AG04449 (cell line): ENCODE results near the gene MSH3.

Source experiments
- CTCF ChIA-PET: fragments of 350-600 bp; formaldehyde crosslinking; extraction: SDS; loops from one replicate; lab custom pipeline; 2021; ENCODE audit warnings: antibody characterized with exemption; lab: Yijun Ruan, JAX
- POLR2A ChIA-PET: fragments of 400-600, 350-600 bp; formaldehyde crosslinking; extraction: SDS; loops from one replicate; lab custom pipeline; 2020; ENCODE audit warnings: antibody characterized with exemption, inconsistent platforms; lab: Yijun Ruan, JAX
- DNase-seq: peaks from one replicate; pipeline ENCODE4 v3.0.0-alpha.2; 2010; ENCODE audit warnings: low read depth, low spot score
- H3K4me3 ChIP-seq: 2 replicates; pipeline ENCODE4 v1.5.1; 2011; ENCODE audit warnings: low read depth, mild to moderate bottlenecking, control low read depth, low read length
- TF ChIP-seq, protein P1 (sequence below): IDR thresholded peaks from one replicate; pipeline ENCODE4 v1.5.1; 2011; ENCODE audit warnings: mild to moderate bottlenecking, moderate library complexity, low read length, control low read depth, inconsistent platforms; ENCODE audit not compliant: insufficient read depth; ENCODE audit errors: missing control alignments

The MSH3 gene

DNA sequence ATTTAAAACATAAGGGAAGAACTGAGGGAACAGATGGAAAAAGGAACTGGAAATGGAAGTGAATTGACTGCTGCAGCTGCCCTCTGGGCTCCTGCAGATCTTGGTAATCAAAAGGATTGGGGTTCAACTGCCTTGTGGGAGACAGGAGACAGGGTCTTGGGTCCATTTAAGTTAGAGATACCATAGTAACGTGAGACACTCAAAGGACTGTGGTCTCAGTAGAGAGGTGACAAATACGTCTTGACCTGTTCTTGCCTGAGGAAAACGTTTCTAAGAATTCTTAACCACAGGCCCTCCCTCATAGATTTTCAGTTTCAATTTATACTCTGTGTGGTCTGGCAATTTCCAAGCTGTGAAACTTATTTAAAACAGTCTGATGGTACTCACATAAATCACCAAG lies 101.2 kb downstream of the MSH3 start:
- TF ChIP-seq, protein P1, sequence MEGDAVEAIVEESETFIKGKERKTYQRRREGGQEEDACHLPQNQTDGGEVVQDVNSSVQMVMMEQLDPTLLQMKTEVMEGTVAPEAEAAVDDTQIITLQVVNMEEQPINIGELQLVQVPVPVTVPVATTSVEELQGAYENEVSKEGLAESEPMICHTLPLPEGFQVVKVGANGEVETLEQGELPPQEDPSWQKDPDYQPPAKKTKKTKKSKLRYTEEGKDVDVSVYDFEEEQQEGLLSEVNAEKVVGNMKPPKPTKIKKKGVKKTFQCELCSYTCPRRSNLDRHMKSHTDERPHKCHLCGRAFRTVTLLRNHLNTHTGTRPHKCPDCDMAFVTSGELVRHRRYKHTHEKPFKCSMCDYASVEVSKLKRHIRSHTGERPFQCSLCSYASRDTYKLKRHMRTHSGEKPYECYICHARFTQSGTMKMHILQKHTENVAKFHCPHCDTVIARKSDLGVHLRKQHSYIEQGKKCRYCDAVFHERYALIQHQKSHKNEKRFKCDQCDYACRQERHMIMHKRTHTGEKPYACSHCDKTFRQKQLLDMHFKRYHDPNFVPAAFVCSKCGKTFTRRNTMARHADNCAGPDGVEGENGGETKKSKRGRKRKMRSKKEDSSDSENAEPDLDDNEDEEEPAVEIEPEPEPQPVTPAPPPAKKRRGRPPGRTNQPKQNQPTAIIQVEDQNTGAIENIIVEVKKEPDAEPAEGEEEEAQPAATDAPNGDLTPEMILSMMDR = no peak
- no peak overlapping the region for H3K4me3 ChIP-seq
- ChIA-PET CTCF (no interaction called here), POLR2A (no interaction called here)
- no peak for DNase-seq

DNA sequence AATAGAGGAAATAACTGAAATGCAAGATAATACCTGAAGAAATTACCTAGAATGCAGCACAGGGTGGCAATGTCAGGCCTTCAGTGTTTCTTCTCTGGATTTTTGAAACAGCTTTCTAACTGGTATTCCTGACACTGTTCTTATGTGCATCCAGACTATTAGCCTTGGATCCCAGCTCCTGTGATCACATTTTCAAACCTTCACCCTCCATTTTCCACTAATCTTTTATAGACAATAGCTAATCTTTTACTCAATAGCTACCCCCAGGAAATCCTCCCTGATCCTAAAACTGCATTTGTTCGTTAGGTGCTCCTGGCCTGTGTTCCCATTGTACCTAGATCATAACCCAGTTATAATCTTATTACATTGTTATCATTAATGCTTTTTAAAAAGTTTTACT lies 101.8 kb downstream of the MSH3 start:
- ChIA-PET CTCF (no interaction called here), POLR2A (no interaction called here)
- TF ChIP-seq, protein P1 = no peak
- no peak overlapping the region for H3K4me3 ChIP-seq
- DNase-seq = no peak

DNA sequence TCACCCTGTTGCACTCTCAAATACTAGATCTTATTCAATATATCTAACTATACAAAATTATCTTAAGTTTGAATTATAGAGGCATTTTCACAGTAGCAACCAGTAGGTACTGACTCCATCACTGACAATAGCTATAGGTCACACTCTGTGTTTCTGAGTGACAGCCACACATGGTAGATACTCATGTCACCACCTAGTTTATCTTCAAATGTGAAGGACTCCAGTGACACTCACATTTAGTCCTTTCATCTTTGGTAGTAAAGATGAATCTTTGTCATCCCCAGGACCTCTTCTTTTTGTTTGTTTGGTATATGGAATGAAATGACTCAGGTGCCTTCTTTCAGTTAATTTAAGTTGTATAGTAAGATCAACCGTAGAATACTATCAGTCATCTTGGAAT lies 102.8 kb downstream of the MSH3 start:
- no peak overlapping the region for H3K4me3 ChIP-seq
- TF ChIP-seq, protein P1 = no peak
- ChIA-PET POLR2A (no interaction called here), CTCF (no interaction called here)
- no peak for DNase-seq

DNA sequence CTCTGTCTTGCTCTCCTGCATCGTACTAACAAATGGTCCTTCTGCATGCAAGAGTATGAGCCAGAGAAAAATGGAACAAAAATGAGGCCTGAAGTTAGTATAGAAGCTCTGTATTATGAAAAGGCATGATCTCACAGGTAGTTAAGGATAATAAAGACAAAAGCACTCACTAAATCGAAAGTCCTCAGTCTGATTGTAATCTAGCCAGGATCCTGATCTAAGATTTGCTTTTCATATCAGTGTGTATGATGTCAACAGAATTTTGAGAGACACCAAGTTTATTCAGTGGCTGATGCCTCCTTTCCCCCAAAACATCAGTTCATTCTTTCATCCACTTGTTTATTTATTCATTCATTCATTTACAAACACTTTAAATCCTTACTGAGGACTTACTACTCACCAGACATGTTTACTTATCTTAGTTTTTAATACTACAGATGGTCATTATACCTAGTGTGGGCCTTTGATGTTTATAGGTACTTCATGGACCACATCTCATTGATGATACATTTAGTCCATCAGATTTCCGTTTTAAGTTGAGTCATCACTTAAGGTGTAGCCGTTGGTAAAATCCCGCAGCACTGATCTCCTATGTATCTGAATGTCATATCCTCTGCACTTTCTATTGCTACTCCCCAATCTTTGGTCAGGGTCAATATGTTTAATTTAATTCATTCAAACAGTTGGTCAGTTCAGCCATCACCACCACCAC lies 105.6 kb downstream of the MSH3 start:
- DNase-seq = no peak
- TF ChIP-seq, protein P1 = no peak
- H3K4me3 ChIP-seq = no peak overlapping the region
- CTCF ChIA-PET = no interaction called here
- POLR2A ChIA-PET = no interaction called here

DNA sequence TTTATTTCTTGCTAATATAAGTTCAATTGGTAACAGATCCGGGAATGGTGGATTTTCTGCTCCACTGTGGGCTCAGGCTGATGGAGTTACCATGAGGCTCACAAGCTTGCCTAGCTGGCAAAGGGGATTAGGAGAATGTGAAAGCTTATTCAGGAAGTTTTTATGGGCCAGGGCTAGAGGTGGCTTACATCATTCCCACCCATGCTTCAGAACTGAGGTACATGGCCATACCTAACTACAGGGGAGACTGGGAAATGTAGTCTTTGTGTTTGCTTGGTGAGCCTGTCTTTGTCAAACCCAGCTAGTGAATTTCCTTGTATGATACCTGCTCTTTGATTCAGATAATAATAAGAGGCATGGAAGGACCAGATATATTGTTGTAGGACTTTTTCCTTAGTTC lies 106.2 kb downstream of the MSH3 start:
- no peak for DNase-seq
- POLR2A ChIA-PET = no interaction called here
- TF ChIP-seq, protein P1 = no peak
- CTCF ChIA-PET = no interaction called here
- no peak overlapping the region for H3K4me3 ChIP-seq

DNA sequence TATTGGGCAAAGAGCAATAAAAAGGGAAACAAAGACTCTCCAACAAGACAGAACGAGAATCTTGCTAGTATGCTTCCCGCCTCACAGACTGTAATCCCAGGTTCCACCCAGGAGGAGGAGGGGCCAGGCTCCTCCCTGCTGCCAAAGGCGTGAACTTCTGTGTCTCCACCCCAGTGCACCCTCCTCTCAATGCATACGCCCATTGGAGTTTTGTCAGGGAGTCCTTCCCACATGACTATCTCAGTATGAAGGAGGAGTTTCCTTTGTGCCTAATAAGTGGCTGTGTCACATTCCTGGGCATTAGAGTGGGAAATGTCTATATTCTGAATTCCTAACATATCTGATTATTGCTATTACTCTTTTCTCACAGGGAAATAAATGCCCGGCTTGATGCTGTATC lies 106.7 kb downstream of the MSH3 start:
- CTCF ChIA-PET = no interaction called here
- H3K4me3 ChIP-seq = no peak overlapping the region
- DNase-seq = no peak
- POLR2A ChIA-PET = no interaction called here
- TF ChIP-seq, protein P1 = no peak
